Activated CD4-positive, alpha-beta T cell treated with anti-CD3 and anti-CD28 coated beads, Interleukin-2, amount 10 ng/mL, durations not matched to agents 24 days and 14 days (primary cell): ENCODE data around the gene DCP1B. TPM values are rescaled to one million over a fixed set of nuclear protein-coding genes. Genes with fewer than 3 reads are reported as not detected.
"Not testable (repeated sequence)": the region's sequence is repeated elsewhere in the genome, so short reads cannot be mapped to it uniquely, and the experiment has no call there.

Experiments used
- DNase-seq: peaks from one replicate; pipeline ENCODE4 v3.0.0; 2022
- H3K27ac Mint-ChIP-seq: one replicate; pipeline ENCODE4 v1.8.0; 2022; ENCODE audit warnings: mild to moderate bottlenecking, mixed read lengths
- H3K27me3 Mint-ChIP-seq: one replicate; pipeline ENCODE4 v1.8.0; 2022; ENCODE audit warnings: mixed read lengths
- H3K36me3 Mint-ChIP-seq: one replicate; pipeline ENCODE4 v1.8.0; 2022; ENCODE audit warnings: low read depth, mild to moderate bottlenecking, mixed read lengths
- H3K4me1 Mint-ChIP-seq: one replicate; pipeline ENCODE4 v1.8.0; 2021; ENCODE audit warnings: mixed read lengths
- H3K4me3 Mint-ChIP-seq: one replicate; pipeline ENCODE4 v1.8.0; 2022; ENCODE audit warnings: mild to moderate bottlenecking, moderate library complexity, mixed read lengths
- H3K9me3 Mint-ChIP-seq: one replicate; pipeline ENCODE4 v1.8.0; 2021; ENCODE audit warnings: mixed read lengths
- intact Hi-C: fragments of 100-400 bp; cut with micrococcal nuclease; formaldehyde crosslinking; loops from one replicate; pipeline ENCODE4 v1.15.1; 2023
- total RNA-seq: library from RNA; stranded (reverse); gene quantifications from 2 replicates; pipeline ENCODE4 v1.2.3, GENCODE V29; 2022

DCP1B gene
- total RNA-seq, 1 donor from 2014 or later = 9.9 TPM

- not testable (repeated sequence) for H3K9me3 Mint-ChIP-seq, H3K4me3 Mint-ChIP-seq
- H3K36me3 Mint-ChIP-seq = peaks cover 39% of the 10 kb centered on the region
These were observed 58.8 kb downstream of the DCP1B start for GRCh38 chr12:1945502-1945901.

GRCh38 chr12:1939801-1940607, 64.3 kb downstream of the DCP1B start:
- no peak overlapping the region for H3K4me3 Mint-ChIP-seq
- no peaks in the 10 kb centered on the region for H3K9me3 Mint-ChIP-seq
- H3K4me1 Mint-ChIP-seq = peaks cover 4% of the 10 kb centered on the region
- no peak overlapping the region for H3K27ac Mint-ChIP-seq
- peaks cover 17% of the 10 kb centered on the region for H3K36me3 Mint-ChIP-seq
- no peaks in the 10 kb centered on the region for H3K27me3 Mint-ChIP-seq
- intact Hi-C loops = loop anchor here (1.0 kb wide), 4 partner anchors 144 to 306 kb away; no protein-coding TSS in a partner anchor
- DNase-seq = peak; percentile 96

More at GRCh38 chr12:1945502-1945901, 58.8 kb downstream of the DCP1B start:
- intact Hi-C loops, H3K27ac Mint-ChIP-seq, H3K4me1 Mint-ChIP-seq, H3K27me3 Mint-ChIP-seq, DNase-seq: not testable (repeated sequence)

- H3K4me1 Mint-ChIP-seq = peaks cover 4% of the 10 kb centered on the region
- no peak overlapping the region for H3K4me3 Mint-ChIP-seq
- DNase-seq = no peak
- no peaks in the 10 kb centered on the region for H3K27me3 Mint-ChIP-seq
- no peak overlapping the region for H3K27ac Mint-ChIP-seq
- H3K9me3 Mint-ChIP-seq = no peaks in the 10 kb centered on the region
- intact Hi-C loops = no loop called here
- peaks cover 12% of the 10 kb centered on the region for H3K36me3 Mint-ChIP-seq
These were observed 64.9 kb downstream of the DCP1B start for GRCh38 chr12:1939331-1939730.

GRCh38 chr12:1937481-1938224, 66.6 kb downstream of the DCP1B start:
- Mint-ChIP-seq H3K9me3 (no peaks in the 10 kb centered on the region), H3K4me3 (no peak overlapping the region), H3K4me1 (peaks cover 4% of the 10 kb centered on the region), H3K36me3 (peaks cover 6% of the 10 kb centered on the region), H3K27me3 (no peaks in the 10 kb centered on the region), H3K27ac (no peak overlapping the region)
- no peak for DNase-seq
- intact Hi-C loops = no loop called here

- intact Hi-C loops = no loop called here
- Mint-ChIP-seq H3K27ac (no peak overlapping the region), H3K9me3 (no peaks in the 10 kb centered on the region), H3K27me3 (no peaks in the 10 kb centered on the region), H3K4me1 (peaks cover 4% of the 10 kb centered on the region), H3K4me3 (no peak overlapping the region), H3K36me3 (peaks cover 4% of the 10 kb centered on the region)
- no peak for DNase-seq
These were observed 67.6 kb downstream of the DCP1B start for GRCh38 chr12:1936406-1937320.

GRCh38 chr12:1935700-1936378, 68.4 kb downstream of the DCP1B start:
- DNase-seq = no peak
- H3K4me3 Mint-ChIP-seq = no peak overlapping the region
- no peaks in the 10 kb centered on the region for H3K27me3 Mint-ChIP-seq
- peaks cover 4% of the 10 kb centered on the region for H3K4me1 Mint-ChIP-seq
- no peaks in the 10 kb centered on the region for H3K36me3 Mint-ChIP-seq
- H3K9me3 Mint-ChIP-seq = no peaks in the 10 kb centered on the region
- intact Hi-C loops = no loop called here
- no peak overlapping the region for H3K27ac Mint-ChIP-seq

GRCh38 chr12:1935242-1935641, 69.0 kb downstream of the DCP1B start:
- Mint-ChIP-seq H3K27ac (no peak overlapping the region), H3K27me3 (no peaks in the 10 kb centered on the region), H3K36me3 (no peaks in the 10 kb centered on the region), H3K4me1 (peaks cover 4% of the 10 kb centered on the region), H3K4me3 (no peak overlapping the region), H3K9me3 (no peaks in the 10 kb centered on the region)
- intact Hi-C loops = no loop called here
- DNase-seq = no peak

GRCh38 chr12:1934831-1935230, 69.4 kb downstream of the DCP1B start:
- Mint-ChIP-seq H3K36me3 (no peaks in the 10 kb centered on the region), H3K4me3 (no peak overlapping the region), H3K9me3 (no peaks in the 10 kb centered on the region), H3K27me3 (no peaks in the 10 kb centered on the region), H3K4me1 (peaks cover 2% of the 10 kb centered on the region), H3K27ac (no peak overlapping the region)
- DNase-seq = no peak
- intact Hi-C loops = no loop called here

GRCh38 chr12:1934068-1934467, 70.2 kb downstream of the DCP1B start:
- Mint-ChIP-seq H3K27me3 (peaks cover 2% of the 10 kb centered on the region), H3K4me1 (no peaks in the 10 kb centered on the region), H3K9me3 (no peaks in the 10 kb centered on the region), H3K36me3 (no peaks in the 10 kb centered on the region), H3K4me3 (no peak overlapping the region), H3K27ac (no peak overlapping the region)
- no peak for DNase-seq
- intact Hi-C loops = no loop called here

- DNase-seq = no peak
- Mint-ChIP-seq H3K9me3 (no peaks in the 10 kb centered on the region), H3K27me3 (peaks cover 2% of the 10 kb centered on the region), H3K27ac (no peak overlapping the region), H3K4me1 (no peaks in the 10 kb centered on the region), H3K4me3 (no peak overlapping the region), H3K36me3 (no peaks in the 10 kb centered on the region)
- intact Hi-C loops = no loop called here
These were observed 70.8 kb downstream of the DCP1B start for GRCh38 chr12:1933342-1934051.

GRCh38 chr12:1932264-1932777, 71.9 kb downstream of the DCP1B start:
- no peak for DNase-seq
- Mint-ChIP-seq H3K27me3 (peaks cover 2% of the 10 kb centered on the region), H3K4me1 (no peaks in the 10 kb centered on the region), H3K4me3 (no peak overlapping the region), H3K27ac (no peak overlapping the region), H3K9me3 (no peaks in the 10 kb centered on the region), H3K36me3 (no peaks in the 10 kb centered on the region)
- intact Hi-C loops = no loop called here

GRCh38 chr12:1931642-1932041, 72.6 kb downstream of the DCP1B start:
- Mint-ChIP-seq H3K27me3 (peaks cover 2% of the 10 kb centered on the region), H3K36me3 (no peaks in the 10 kb centered on the region), H3K9me3 (no peaks in the 10 kb centered on the region), H3K4me3 (no peak overlapping the region), H3K27ac (no peak overlapping the region), H3K4me1 (no peaks in the 10 kb centered on the region)
- intact Hi-C loops = no loop called here
- DNase-seq = no peak
